ENCODE results near the gene GPR89B. TPM values are rescaled to one million over a fixed set of nuclear protein-coding genes. Genes with fewer than 3 reads are reported as not detected.
"Not testable (repeated sequence)": the region's sequence is repeated elsewhere in the genome, so short reads cannot be mapped to it uniquely, and the experiment has no call there.

The GPR89B gene
- total RNA-seq, 2 experiments from 2014 or later = 10.0 to 12.4 TPM

DNA sequence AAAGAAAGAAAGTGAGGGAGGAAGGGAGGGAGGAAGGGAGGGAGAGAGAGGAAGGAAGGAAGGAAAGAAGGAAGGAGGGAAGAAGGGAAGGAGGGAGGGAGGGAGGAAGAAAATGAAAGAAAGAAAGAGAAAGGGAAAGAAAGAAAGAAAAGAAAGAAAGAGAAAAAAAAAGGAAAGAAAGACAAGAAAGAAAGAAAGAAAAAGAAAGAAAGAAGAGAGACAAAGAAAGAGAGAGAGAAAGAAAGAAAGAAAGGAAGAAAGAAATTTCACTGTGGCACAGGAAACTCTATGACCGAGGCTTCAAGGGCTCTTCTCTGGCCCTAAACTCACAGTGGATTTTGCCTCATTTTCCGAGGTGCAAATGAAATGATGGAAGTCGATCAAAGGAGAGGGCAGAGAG lies 104.0 kb downstream of the GPR89B start:
- H3K9me3 Mint-ChIP-seq; H3K4me1 ChIP-seq (ENCODE audit: insufficient read depth, low read length); H3K27ac ChIP-seq (ENCODE audit: low read depth in 1 of 2, low read length in 2 of 2); POLR2A ChIA-PET; H3K9me3 ChIP-seq (ENCODE audit: control insufficient read depth in 1 of 2, insufficient read depth in 1 of 2, low read length in 2 of 2); CTCF ChIA-PET; H3K4me3 ChIP-seq (ENCODE audit: low read length); H3K27me3 ChIP-seq (ENCODE audit: control insufficient read depth in 1 of 2, insufficient read depth in 2 of 2, low read length in 2 of 2); intact Hi-C loops (cut with DNase I, micrococcal nuclease); H3K36me3 ChIP-seq (ENCODE audit: insufficient read depth, low read length); H3K4me1 Mint-ChIP-seq (ENCODE audit: low read depth); H3K27ac Mint-ChIP-seq; DNase-seq; H3K36me3 Mint-ChIP-seq (ENCODE audit: low read depth); ATAC-seq (ENCODE audit: poor library complexity): not testable (repeated sequence)
- Mint-ChIP-seq H3K27me3 (peaks cover 11% of the 10 kb centered on the region), H3K4me3 (peak overlapping the region; percentile 58)

DNA sequence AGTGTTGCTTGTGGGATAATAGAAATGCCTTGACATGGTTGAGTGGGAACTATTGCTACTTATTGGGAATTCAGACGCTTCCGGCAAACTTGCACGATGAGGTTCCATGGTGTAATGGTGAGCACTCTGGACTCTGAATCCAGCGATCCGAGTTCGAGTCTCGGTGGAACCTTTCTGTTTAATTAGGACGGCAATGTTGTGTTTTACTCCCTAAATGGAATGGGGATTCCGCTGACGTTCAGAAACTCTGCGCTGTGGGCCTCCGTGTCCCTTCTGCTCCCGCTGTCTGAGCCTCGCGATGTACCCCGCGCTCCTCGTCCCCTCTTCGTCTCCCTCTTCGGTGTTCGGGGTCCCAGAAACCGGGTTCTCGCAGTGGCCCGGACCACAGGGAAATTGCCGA lies 104.5 kb downstream of the GPR89B start:
- H3K4me3 Mint-ChIP-seq; H3K9me3 ChIP-seq (ENCODE audit: control insufficient read depth in 1 of 2, insufficient read depth in 1 of 2, low read length in 2 of 2); CTCF ChIA-PET; DNase-seq; H3K36me3 Mint-ChIP-seq (ENCODE audit: low read depth); H3K4me1 Mint-ChIP-seq (ENCODE audit: low read depth); H3K27ac Mint-ChIP-seq; H3K27ac ChIP-seq (ENCODE audit: low read depth in 1 of 2, low read length in 2 of 2); H3K4me1 ChIP-seq (ENCODE audit: insufficient read depth, low read length); H3K9me3 Mint-ChIP-seq; H3K36me3 ChIP-seq (ENCODE audit: insufficient read depth, low read length); intact Hi-C loops (cut with DNase I, micrococcal nuclease); H3K27me3 ChIP-seq (ENCODE audit: control insufficient read depth in 1 of 2, insufficient read depth in 2 of 2, low read length in 2 of 2); POLR2A ChIA-PET; H3K4me3 ChIP-seq (ENCODE audit: low read length): not testable (repeated sequence)
- ATAC-seq (ENCODE audit: poor library complexity) = peak; percentile 29
- peaks cover 11% of the 10 kb centered on the region for H3K27me3 Mint-ChIP-seq

DNA sequence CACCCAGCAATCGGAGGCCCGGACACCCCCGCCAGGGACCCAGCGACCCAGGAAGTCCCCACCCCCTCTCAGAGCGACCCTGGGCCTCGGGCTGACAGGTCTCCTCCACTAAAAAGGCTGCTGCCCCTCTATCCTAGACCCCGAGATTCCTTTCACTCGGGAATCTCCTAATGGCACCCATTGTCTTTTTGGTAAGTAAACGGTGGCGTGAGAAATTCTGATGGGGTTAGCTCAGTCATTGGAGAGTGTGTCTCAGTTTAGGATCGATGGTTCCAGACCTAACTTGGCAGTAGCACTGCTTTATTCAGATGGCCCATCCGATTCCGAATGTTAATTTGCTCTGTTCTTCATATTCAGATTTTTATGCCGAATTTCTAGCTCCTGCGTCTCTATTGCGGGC lies 104.9 kb downstream of the GPR89B start:
- CTCF ChIA-PET; H3K27ac Mint-ChIP-seq; H3K36me3 ChIP-seq (ENCODE audit: insufficient read depth, low read length); ATAC-seq (ENCODE audit: poor library complexity); intact Hi-C loops (cut with DNase I, micrococcal nuclease); H3K27ac ChIP-seq (ENCODE audit: low read depth in 1 of 2, low read length in 2 of 2); H3K4me3 Mint-ChIP-seq; H3K27me3 ChIP-seq (ENCODE audit: control insufficient read depth in 1 of 2, insufficient read depth in 2 of 2, low read length in 2 of 2); POLR2A ChIA-PET; DNase-seq; H3K9me3 Mint-ChIP-seq; H3K36me3 Mint-ChIP-seq (ENCODE audit: low read depth); H3K4me1 ChIP-seq (ENCODE audit: insufficient read depth, low read length); H3K4me1 Mint-ChIP-seq (ENCODE audit: low read depth); H3K9me3 ChIP-seq (ENCODE audit: control insufficient read depth in 1 of 2, insufficient read depth in 1 of 2, low read length in 2 of 2); H3K4me3 ChIP-seq (ENCODE audit: low read length): not testable (repeated sequence)
- H3K27me3 Mint-ChIP-seq = peaks cover 11% of the 10 kb centered on the region

DNA sequence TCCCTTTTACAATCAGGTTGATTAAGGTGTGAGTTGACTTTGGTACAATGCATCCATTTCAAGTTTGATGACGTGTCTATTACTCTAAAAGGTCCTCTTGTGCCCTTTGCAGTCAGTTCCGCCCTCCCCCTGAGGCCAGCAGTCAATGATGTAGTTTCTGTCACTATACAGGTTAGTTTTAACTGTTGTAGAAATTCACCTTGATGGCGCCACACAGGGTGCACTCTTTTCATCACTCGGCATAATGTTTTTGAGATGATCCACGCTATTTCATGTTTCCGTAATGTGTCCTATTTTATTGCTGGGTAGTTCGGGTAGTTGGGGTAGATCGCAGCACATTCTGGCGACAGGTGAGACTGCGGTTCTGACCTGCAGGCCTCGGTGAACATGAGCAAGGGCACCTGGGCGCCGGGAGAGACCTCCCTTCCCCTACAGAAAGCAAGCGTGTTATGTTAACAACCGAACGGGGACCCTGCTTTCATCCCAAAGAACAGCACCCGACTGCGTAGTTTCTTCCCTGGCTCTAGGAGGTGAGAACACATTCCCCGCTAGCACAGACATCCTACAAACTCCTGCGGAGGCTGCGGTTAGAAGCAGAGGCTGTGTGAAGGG lies 109.7 kb downstream of the GPR89B start:
- DNase-seq (peak in 1 of 14 experiments; percentile 26), ATAC-seq (ENCODE audit: poor library complexity) (peak; percentile 10)
- H3K27me3 ChIP-seq (ENCODE audit: control insufficient read depth in 1 of 2, insufficient read depth in 2 of 2, low read length in 2 of 2); intact Hi-C loops (cut with DNase I, micrococcal nuclease); CTCF ChIA-PET; H3K9me3 Mint-ChIP-seq; H3K27me3 Mint-ChIP-seq; H3K4me1 Mint-ChIP-seq (ENCODE audit: low read depth); H3K36me3 ChIP-seq (ENCODE audit: insufficient read depth, low read length); H3K4me1 ChIP-seq (ENCODE audit: insufficient read depth, low read length); POLR2A ChIA-PET; H3K9me3 ChIP-seq (ENCODE audit: control insufficient read depth in 1 of 2, insufficient read depth in 1 of 2, low read length in 2 of 2); H3K36me3 Mint-ChIP-seq (ENCODE audit: low read depth): not testable (repeated sequence)
- H3K27ac Mint-ChIP-seq = peak overlapping the region; percentile 97
- H3K4me3 ChIP-seq (ENCODE audit: low read length) = peak overlapping the region; percentile 56
- H3K27ac ChIP-seq (ENCODE audit: low read depth in 1 of 2, low read length in 2 of 2) = peak overlapping the region in 1 of 2 donors; percentile 74
- H3K4me3 Mint-ChIP-seq = peak overlapping the region; percentile 89

DNA sequence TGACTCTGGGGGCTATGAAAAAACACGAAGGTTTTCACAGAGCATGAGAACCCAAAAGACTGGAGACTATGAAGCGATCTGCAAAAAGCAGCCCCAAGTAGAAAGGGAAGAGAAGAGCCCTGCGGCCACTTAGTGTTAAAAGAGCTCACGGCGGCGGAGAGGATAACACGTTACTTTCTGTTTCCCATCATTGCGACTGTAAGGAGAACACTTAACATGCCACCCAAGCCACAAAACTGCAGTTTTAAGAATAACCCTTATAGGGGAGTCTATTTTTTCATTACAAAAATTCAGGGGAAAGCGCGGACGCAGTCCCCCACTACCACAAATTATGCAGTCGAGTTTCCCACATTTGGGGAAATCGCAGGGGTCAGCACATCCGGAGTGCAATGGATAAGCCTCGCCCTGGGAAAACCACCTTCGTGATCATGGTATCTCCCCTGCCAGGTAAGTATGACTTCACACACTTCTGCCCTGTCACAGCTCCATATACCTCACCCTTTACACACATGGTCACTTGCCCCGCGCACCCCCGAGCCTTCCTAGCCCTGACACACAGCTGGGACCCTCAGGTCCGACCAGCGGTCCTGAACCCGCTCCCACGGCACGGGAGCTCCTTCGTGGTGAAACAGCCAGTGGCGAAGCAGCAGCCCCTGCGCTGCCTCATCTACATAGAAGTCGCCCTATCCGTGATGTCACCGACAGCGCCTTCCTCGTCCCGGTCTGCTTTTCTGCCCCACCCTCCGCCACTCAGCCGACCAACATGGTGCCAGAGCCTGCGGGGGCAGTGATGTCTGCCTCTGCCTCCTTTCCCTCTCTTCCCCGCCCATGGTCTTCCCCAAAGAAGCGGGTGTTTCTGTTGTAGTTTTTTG lies 110.5 kb downstream of the GPR89B start:
- POLR2A ChIA-PET = not testable (repeated sequence)
- DNase-seq = peak; percentile 24 to 91 (median 53)

More for the DNA sequence above, 110.5 kb downstream of the GPR89B start:
- CTCF ChIA-PET; intact Hi-C loops (cut with DNase I, micrococcal nuclease); H3K4me1 Mint-ChIP-seq (ENCODE audit: low read depth); H3K9me3 ChIP-seq (ENCODE audit: control insufficient read depth in 1 of 2, insufficient read depth in 1 of 2, low read length in 2 of 2); H3K9me3 Mint-ChIP-seq; H3K4me1 ChIP-seq (ENCODE audit: insufficient read depth, low read length); H3K27me3 Mint-ChIP-seq; H3K36me3 ChIP-seq (ENCODE audit: insufficient read depth, low read length); H3K36me3 Mint-ChIP-seq (ENCODE audit: low read depth); H3K27me3 ChIP-seq (ENCODE audit: control insufficient read depth in 1 of 2, insufficient read depth in 2 of 2, low read length in 2 of 2): not testable (repeated sequence)
- Histone ChIP-seq H3K27ac (ENCODE audit: low read depth in 1 of 2, low read length in 2 of 2) (peak overlapping the region; percentile 29 to 74), H3K4me3 (ENCODE audit: low read length) (peak overlapping the region; percentile 56)
- peak overlapping the region; percentile 89 for H3K4me3 Mint-ChIP-seq
- peak; percentile 78 for ATAC-seq (ENCODE audit: poor library complexity)
- H3K27ac Mint-ChIP-seq = peak overlapping the region; percentile 97

Other genes starting within 250 kb of the GPR89B start
- not detected for gene GJA5, start 167.8 kb upstream of the GPR89B start, total RNA-seq
- gene GJA8, start 25.6 kb upstream of the GPR89B start, total RNA-seq = not detected
- gene NBPF11, start 223.9 kb downstream of the GPR89B start, total RNA-seq = 10 to 100 TPM; 15.6 to 16.1 TPM

Data from CD4-positive, alpha-beta T cell (primary cell).